Tibial artery (tissue), 4 donors: ENCODE measurements around the gene NANP.

Experiments
- DNase-seq, 2 donors: peaks; one replicate each; pipeline ENCODE4 v3.0.0-alpha.2; 2019
- H3K27ac ChIP-seq, 2 donors: fragments of 200-600 bp; sonication (generic) in 1 of 2; 1 replicate in 1 of 2; 2 replicates in 1 of 2; pipeline ENCODE4 v1.5.1; 2018 to 2019; ENCODE audit warnings: mild to moderate bottlenecking in 1 of 2
- H3K27me3 ChIP-seq, 2 donors: fragments of 200-600 bp; sonication (generic) in 1 of 2; one replicate each; pipeline versions ENCODE4 v1.5.1 to v1.6.0; 2016 to 2019
- H3K36me3 ChIP-seq, 3 donors: fragments of 200-600 bp; sonication (generic) in 2 of 3; one replicate each; pipeline ENCODE4 v1.5.1; 2016 to 2019; ENCODE audit warnings: mild to moderate bottlenecking in 2 of 3
- H3K4me1 ChIP-seq, 4 donors: fragments of 200-600 bp; sonication (generic) in 2 of 4; 1 replicate in 3 of 4; 2 replicates in 1 of 4; pipeline ENCODE4 v1.5.1; 2016 to 2019
- H3K4me3 ChIP-seq, 2 donors: fragments of 200-600 bp; sonication (generic) in 1 of 2; 1 replicate in 1 of 2; 2 replicates in 1 of 2; pipeline ENCODE4 v1.5.1; 2018 to 2019; ENCODE audit warnings: mild to moderate bottlenecking in 2 of 2
- H3K9me3 ChIP-seq, 3 donors: fragments of 200-600 bp; sonication (generic) in 1 of 3; one replicate each; pipeline ENCODE4 v1.5.1; 2016 to 2019
- intact Hi-C: fragments of 100-400 bp; cut with DNase I; formaldehyde crosslinking; loops from one replicate; pipeline ENCODE4 v1.15.0; 2023; ENCODE audit warnings: low total_unique reads
- TF ChIP-seq, protein P1 (sequence below), 2 experiments: fragments of 200-600 bp in 1 of 2; fragments of 450-650 bp in 1 of 2; IDR thresholded peaks; one replicate each; pipeline ENCODE4 v1.5.1; 2017 to 2019; ENCODE audit warnings: antibody characterized with exemption in 2 of 2, mild to moderate bottlenecking in 1 of 2, moderate library complexity in 1 of 2

Gene NANP

DNA sequence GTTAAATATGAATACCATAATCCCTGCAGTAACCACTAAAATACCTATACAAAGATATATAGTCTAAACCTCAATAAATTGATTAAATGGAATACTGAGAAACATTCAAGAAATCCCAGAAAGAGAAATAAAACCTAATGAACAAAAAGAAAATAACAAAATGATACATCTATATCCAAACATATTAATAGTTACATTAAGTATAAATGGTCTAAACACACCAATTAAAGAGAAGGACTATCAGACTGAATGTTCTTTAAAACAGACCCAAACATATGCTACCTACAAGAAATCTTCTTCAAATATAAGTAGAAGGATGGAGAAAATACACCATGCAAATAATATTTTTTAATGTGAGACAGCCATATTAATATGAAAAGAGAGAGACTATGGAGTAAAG lies 60.5 kb downstream of the NANP start:
- Histone ChIP-seq H3K36me3 (no peaks in the 10 kb centered on the region), H3K4me1 (no peaks in the 10 kb centered on the region), H3K9me3 (no peaks in the 10 kb centered on the region), H3K27me3 (no peaks in the 10 kb centered on the region), H3K4me3 (no peak overlapping the region), H3K27ac (no peak overlapping the region)
- intact Hi-C loops: no loop called here
- TF ChIP-seq, protein P1, sequence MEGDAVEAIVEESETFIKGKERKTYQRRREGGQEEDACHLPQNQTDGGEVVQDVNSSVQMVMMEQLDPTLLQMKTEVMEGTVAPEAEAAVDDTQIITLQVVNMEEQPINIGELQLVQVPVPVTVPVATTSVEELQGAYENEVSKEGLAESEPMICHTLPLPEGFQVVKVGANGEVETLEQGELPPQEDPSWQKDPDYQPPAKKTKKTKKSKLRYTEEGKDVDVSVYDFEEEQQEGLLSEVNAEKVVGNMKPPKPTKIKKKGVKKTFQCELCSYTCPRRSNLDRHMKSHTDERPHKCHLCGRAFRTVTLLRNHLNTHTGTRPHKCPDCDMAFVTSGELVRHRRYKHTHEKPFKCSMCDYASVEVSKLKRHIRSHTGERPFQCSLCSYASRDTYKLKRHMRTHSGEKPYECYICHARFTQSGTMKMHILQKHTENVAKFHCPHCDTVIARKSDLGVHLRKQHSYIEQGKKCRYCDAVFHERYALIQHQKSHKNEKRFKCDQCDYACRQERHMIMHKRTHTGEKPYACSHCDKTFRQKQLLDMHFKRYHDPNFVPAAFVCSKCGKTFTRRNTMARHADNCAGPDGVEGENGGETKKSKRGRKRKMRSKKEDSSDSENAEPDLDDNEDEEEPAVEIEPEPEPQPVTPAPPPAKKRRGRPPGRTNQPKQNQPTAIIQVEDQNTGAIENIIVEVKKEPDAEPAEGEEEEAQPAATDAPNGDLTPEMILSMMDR (IDR thresholded peaks at IDR 0.05): no peak
- DNase-seq: no peak
